NCI-H446 (cell line): Measurements from ENCODE around the gene MAP3K20.
"Not testable (repeated sequence)": the region's sequence is repeated elsewhere in the genome, so short reads cannot be mapped to it uniquely, and the experiment has no call there.

Experiments used
- DNase-seq, 2 experiments: peaks; one replicate each; lab custom pipeline; 2025; lab: John Stamatoyannopoulos, UW

MAP3K20 gene

GRCh38 chr2:173122936-173123335 is 47.3 kb downstream of the MAP3K20 start:
- DNase-seq = no peak

GRCh38 chr2:173124441-173124840 is 48.8 kb downstream of the MAP3K20 start:
- DNase-seq = no peak

GRCh38 chr2:173126819-173127218 is 51.2 kb downstream of the MAP3K20 start:
- no peak for DNase-seq

- DNase-seq = not testable (repeated sequence)
Observed at GRCh38 chr2:173128132-173128531, 52.5 kb downstream of the MAP3K20 start.

- peak in 1 of 2 experiments; percentile 36 for DNase-seq
Observed at GRCh38 chr2:173130496-173131465, 55.1 kb downstream of the MAP3K20 start.

- DNase-seq = no peak
Observed at GRCh38 chr2:173132531-173132930, 56.9 kb downstream of the MAP3K20 start.

GRCh38 chr2:173134703-173135102 is 59.1 kb downstream of the MAP3K20 start:
- DNase-seq = no peak

GRCh38 chr2:173136067-173136466 is 60.4 kb downstream of the MAP3K20 start:
- no peak for DNase-seq

GRCh38 chr2:173136599-173136998 is 61.0 kb downstream of the MAP3K20 start:
- DNase-seq = no peak

- no peak for DNase-seq
Observed at GRCh38 chr2:173137610-173138009, 62.0 kb downstream of the MAP3K20 start.

GRCh38 chr2:173138962-173139361 is 63.3 kb downstream of the MAP3K20 start:
- DNase-seq = no peak

GRCh38 chr2:173141666-173142065 is 66.0 kb downstream of the MAP3K20 start:
- no peak for DNase-seq

GRCh38 chr2:173145454-173145853 is 69.8 kb downstream of the MAP3K20 start:
- no peak for DNase-seq

GRCh38 chr2:173146590-173146989 is 70.9 kb downstream of the MAP3K20 start:
- DNase-seq = no peak

- no peak for DNase-seq
Observed at GRCh38 chr2:173148520-173148919, 72.9 kb downstream of the MAP3K20 start.

GRCh38 chr2:173149491-173149890 is 73.8 kb downstream of the MAP3K20 start:
- DNase-seq = no peak

- no peak for DNase-seq
Observed at GRCh38 chr2:173150087-173150486, 74.4 kb downstream of the MAP3K20 start.

GRCh38 chr2:173150963-173151362 is 75.3 kb downstream of the MAP3K20 start:
- DNase-seq = no peak

GRCh38 chr2:173151671-173152401 is 76.2 kb downstream of the MAP3K20 start:
- no peak for DNase-seq

- no peak for DNase-seq
Observed at GRCh38 chr2:173153301-173153885, 77.7 kb downstream of the MAP3K20 start.

- DNase-seq = no peak
Observed at GRCh38 chr2:173157676-173158293, 82.1 kb downstream of the MAP3K20 start.

- no peak for DNase-seq
Observed at GRCh38 chr2:173159791-173160463, 84.3 kb downstream of the MAP3K20 start.
